Measurements from ENCODE around the gene PDGFRB.

Gene PDGFRB

DNA sequence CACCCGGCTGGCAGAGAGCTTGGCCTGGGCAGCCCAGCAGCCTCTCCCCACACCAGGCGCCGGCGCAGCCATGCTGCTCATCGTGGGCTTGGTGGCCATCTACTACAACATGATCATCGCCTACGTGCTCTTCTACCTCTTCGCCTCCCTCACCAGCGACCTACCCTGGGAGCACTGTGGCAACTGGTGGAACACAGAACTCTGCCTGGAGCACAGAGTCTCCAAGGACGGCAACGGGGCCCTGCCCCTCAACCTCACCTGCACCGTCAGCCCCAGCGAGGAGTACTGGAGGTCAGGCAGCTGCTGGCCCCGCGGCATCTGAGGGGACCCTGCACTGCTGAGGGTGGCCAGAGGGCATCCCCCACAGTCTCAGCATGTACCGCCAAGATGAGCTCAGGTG, 41.3 kb upstream of the PDGFRB start:
- Mint-ChIP-seq H3K36me3 (ENCODE audit: low read depth) (no peaks in the 10 kb centered on the region), H3K27me3 (ENCODE audit: low read depth) (peaks cover 14% of the 10 kb centered on the region), H3K4me1 (no peaks in the 10 kb centered on the region), H3K9me3 (no peaks in the 10 kb centered on the region), H3K27ac (no peak overlapping the region), H3K4me3 (no peak overlapping the region)
- TF ChIP-seq, protein P1, sequence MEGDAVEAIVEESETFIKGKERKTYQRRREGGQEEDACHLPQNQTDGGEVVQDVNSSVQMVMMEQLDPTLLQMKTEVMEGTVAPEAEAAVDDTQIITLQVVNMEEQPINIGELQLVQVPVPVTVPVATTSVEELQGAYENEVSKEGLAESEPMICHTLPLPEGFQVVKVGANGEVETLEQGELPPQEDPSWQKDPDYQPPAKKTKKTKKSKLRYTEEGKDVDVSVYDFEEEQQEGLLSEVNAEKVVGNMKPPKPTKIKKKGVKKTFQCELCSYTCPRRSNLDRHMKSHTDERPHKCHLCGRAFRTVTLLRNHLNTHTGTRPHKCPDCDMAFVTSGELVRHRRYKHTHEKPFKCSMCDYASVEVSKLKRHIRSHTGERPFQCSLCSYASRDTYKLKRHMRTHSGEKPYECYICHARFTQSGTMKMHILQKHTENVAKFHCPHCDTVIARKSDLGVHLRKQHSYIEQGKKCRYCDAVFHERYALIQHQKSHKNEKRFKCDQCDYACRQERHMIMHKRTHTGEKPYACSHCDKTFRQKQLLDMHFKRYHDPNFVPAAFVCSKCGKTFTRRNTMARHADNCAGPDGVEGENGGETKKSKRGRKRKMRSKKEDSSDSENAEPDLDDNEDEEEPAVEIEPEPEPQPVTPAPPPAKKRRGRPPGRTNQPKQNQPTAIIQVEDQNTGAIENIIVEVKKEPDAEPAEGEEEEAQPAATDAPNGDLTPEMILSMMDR (IDR thresholded peaks at IDR 0.05; ENCODE audit: unreplicated experiment in 3 of 3), result no peak

DNA sequence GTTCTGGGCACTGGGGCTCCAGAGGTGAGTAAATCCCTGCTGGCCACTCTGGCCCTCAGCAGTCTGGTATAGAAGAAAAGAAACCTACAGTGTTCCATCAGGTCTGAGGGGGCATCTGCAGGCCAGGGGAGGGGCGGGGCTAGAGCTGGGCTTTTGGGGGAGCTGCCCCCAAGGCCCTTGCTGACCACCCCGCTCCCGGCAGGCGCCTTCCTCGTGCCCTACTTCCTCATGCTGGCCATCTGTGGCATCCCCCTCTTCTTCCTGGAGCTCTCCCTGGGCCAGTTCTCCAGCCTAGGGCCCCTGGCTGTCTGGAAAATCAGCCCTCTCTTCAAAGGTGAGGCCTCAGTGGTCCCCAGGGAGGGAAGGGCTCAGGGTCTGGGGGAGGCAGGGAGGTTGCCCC, 40.9 kb upstream of the PDGFRB start:
- no peaks in the 10 kb centered on the region for H3K36me3 Mint-ChIP-seq (ENCODE audit: low read depth)
- no peak overlapping the region for H3K27ac Mint-ChIP-seq
- peaks cover 18% of the 10 kb centered on the region for H3K27me3 Mint-ChIP-seq (ENCODE audit: low read depth)
- no peak overlapping the region for H3K4me3 Mint-ChIP-seq
- H3K4me1 Mint-ChIP-seq, result no peaks in the 10 kb centered on the region
- TF ChIP-seq, protein P1 (IDR thresholded peaks at IDR 0.05; ENCODE audit: unreplicated experiment in 3 of 3), result no peak
- no peaks in the 10 kb centered on the region for H3K9me3 Mint-ChIP-seq

DNA sequence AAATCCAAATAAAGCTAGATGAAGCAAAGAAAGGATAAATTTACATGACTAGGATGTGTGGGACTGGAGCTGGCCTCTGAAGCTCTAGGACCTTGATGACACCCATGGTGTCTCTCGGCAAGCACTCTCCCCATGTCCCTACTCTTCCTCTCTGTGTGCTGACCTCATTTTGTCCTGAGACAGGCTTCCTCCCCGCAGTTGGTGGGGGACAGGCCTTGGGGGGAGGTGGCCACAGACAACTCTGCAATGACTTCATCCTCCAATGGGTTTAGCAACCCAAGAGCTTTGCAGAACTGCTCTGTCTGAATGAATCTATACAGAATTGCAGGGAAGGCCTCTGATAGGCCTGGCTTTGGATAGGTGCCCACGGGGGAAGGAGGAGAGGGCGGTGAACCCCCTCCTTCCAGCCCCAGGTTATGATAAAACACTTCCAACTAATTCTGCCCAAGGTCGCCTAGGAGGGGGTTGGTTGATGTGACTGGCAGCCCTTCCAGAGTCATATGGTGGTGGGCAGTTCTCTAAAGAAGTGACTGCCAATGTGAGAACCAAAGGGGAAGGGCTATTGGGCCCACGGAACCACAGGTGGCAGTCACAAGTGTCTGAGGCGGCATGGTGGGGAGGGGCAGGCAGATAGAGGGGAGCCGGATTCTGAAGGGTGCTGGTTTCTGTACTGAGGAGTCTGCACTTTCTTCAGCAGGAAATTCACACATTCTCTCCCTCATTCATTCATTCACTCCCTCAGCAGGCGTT, 40.3 kb upstream of the PDGFRB start:
- Mint-ChIP-seq H3K27me3 (ENCODE audit: low read depth) (peaks cover 24% of the 10 kb centered on the region), H3K36me3 (ENCODE audit: low read depth) (no peaks in the 10 kb centered on the region), H3K4me3 (no peak overlapping the region), H3K27ac (peak overlapping the region in 1 of 3 experiments; percentile 57), H3K9me3 (no peaks in the 10 kb centered on the region), H3K4me1 (no peaks in the 10 kb centered on the region)
- TF ChIP-seq, protein P1 (IDR thresholded peaks at IDR 0.05; ENCODE audit: unreplicated experiment in 3 of 3), result no peak

DNA sequence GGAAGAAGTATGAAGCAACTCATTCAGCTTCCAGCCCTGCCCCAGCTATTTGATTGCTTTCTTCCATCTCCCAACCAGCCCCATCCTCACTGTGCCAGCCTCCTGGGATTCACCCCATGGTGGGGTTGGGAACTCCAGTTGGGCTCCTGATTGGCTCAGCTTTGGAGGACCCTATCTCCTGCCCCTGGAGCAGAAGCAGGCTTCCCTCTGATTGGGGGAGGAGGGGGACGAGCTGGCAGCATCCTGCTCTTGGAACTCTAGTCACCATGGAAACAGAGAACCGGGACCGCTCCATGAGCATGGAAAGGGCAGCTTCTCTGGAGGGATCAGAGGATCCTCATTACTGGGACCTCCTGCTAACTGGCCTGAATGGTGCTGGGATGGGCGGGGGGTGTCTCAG, 36.8 kb upstream of the PDGFRB start:
- peaks cover 4% of the 10 kb centered on the region for H3K4me1 Mint-ChIP-seq
- no peak overlapping the region for H3K4me3 Mint-ChIP-seq
- H3K27me3 Mint-ChIP-seq (ENCODE audit: low read depth), result peaks cover 45% of the 10 kb centered on the region
- no peak overlapping the region for H3K27ac Mint-ChIP-seq
- H3K9me3 Mint-ChIP-seq, result no peaks in the 10 kb centered on the region
- no peaks in the 10 kb centered on the region for H3K36me3 Mint-ChIP-seq (ENCODE audit: low read depth)
- TF ChIP-seq, protein P1 (IDR thresholded peaks at IDR 0.05; ENCODE audit: unreplicated experiment in 3 of 3), result no peak

DNA sequence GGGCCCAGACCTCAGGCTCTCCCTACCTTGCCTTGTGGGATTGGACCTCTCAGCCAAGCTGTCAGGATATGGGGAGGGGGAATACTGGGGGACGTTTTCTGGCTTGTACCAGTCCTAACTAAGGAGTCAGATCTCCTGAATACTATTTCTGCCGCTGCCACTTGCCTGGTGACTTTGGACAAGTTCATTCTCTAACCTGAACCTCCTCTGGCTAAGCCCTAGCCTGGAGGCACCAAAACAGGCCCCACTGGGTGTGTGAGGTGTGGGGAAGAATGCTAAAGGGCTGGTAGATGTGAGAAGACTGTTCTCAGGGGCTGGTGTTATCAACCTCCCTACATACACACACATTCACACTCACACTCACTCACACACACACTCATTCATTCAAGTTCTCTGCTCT, 35.3 kb upstream of the PDGFRB start:
- H3K27me3 Mint-ChIP-seq (ENCODE audit: low read depth), result peaks cover 47% of the 10 kb centered on the region
- H3K4me1 Mint-ChIP-seq, result peaks cover 7% of the 10 kb centered on the region
- TF ChIP-seq, protein P1 (IDR thresholded peaks at IDR 0.05; ENCODE audit: unreplicated experiment in 3 of 3), result no peak

DNA sequence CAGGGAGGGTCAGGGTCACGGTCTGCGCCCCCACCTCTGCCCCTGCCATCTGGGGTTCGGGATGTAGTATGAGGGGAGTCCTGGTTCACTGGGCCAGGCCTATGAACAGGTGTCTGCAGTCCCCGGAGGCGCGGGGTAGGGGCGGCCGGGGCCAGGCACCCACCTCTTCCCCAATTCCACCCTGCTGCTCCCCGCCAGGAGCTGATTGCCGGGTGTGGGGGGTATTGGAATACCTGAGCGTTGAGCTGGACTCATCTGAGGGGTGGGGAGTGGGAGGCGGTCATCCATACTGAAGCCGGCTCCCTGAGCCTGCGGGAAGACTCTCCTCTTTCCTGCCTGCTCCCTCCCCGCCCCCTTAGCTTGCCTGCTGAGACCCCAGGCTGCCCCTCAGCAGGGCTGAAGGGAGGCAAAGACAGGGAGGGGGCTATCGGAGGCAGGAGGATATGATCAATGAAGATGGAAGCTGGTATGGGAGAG, 34.9 kb upstream of the PDGFRB start:
- H3K4me3 Mint-ChIP-seq, result peak overlapping the region in 2 of 3 experiments; percentile 19 to 40
- H3K27ac Mint-ChIP-seq, result no peak overlapping the region
- H3K4me1 Mint-ChIP-seq, result peaks cover 7% of the 10 kb centered on the region
- H3K27me3 Mint-ChIP-seq (ENCODE audit: low read depth), result peaks cover 47% of the 10 kb centered on the region
- no peaks in the 10 kb centered on the region for H3K36me3 Mint-ChIP-seq (ENCODE audit: low read depth)
- no peaks in the 10 kb centered on the region for H3K9me3 Mint-ChIP-seq
- TF ChIP-seq, protein P1 (IDR thresholded peaks at IDR 0.05; ENCODE audit: unreplicated experiment in 3 of 3), result no peak

More for the DNA sequence above, 35.3 kb upstream of the PDGFRB start:
- no peaks in the 10 kb centered on the region for H3K9me3 Mint-ChIP-seq
- H3K4me3 Mint-ChIP-seq, result peak overlapping the region; percentile 19 to 40 (median 24)
- no peaks in the 10 kb centered on the region for H3K36me3 Mint-ChIP-seq (ENCODE audit: low read depth)
- no peak overlapping the region for H3K27ac Mint-ChIP-seq
